ENCODE data around the gene PRKAG2.

PRKAG2 gene

GRCh38 chr7:151761231-151761630 is 115.7 kb downstream of the PRKAG2 start:
- Histone ChIP-seq H3K27ac (no peak overlapping the region), H4K20me1 (ENCODE audit: insufficient read depth) (no peaks in the 10 kb centered on the region), H3K4me2 (no peak overlapping the region), H3K4me1 (ENCODE audit: low read depth, poor library complexity, severe bottlenecking) (no peaks in the 10 kb centered on the region), H3K79me2 (ENCODE audit: insufficient read depth, low read depth) (no peaks in the 10 kb centered on the region), H3K27me3 (ENCODE audit: insufficient read depth, low read depth) (no peaks in the 10 kb centered on the region), H3K4me3 (IDR thresholded peaks at IDR 0.05; ENCODE audit: insufficient read depth, low read depth, low read length) (no peak overlapping the region), H3K36me3 (ENCODE audit: insufficient read depth) (no peaks in the 10 kb centered on the region), H3K9ac (no peak overlapping the region), H2AFZ (ENCODE audit: low read depth) (no peak overlapping the region)
- TF ChIP-seq, protein P1, sequence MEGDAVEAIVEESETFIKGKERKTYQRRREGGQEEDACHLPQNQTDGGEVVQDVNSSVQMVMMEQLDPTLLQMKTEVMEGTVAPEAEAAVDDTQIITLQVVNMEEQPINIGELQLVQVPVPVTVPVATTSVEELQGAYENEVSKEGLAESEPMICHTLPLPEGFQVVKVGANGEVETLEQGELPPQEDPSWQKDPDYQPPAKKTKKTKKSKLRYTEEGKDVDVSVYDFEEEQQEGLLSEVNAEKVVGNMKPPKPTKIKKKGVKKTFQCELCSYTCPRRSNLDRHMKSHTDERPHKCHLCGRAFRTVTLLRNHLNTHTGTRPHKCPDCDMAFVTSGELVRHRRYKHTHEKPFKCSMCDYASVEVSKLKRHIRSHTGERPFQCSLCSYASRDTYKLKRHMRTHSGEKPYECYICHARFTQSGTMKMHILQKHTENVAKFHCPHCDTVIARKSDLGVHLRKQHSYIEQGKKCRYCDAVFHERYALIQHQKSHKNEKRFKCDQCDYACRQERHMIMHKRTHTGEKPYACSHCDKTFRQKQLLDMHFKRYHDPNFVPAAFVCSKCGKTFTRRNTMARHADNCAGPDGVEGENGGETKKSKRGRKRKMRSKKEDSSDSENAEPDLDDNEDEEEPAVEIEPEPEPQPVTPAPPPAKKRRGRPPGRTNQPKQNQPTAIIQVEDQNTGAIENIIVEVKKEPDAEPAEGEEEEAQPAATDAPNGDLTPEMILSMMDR (conservative IDR thresholded peaks at IDR 0.05; ENCODE audit: low read depth, low read length): no peak

DNA sequence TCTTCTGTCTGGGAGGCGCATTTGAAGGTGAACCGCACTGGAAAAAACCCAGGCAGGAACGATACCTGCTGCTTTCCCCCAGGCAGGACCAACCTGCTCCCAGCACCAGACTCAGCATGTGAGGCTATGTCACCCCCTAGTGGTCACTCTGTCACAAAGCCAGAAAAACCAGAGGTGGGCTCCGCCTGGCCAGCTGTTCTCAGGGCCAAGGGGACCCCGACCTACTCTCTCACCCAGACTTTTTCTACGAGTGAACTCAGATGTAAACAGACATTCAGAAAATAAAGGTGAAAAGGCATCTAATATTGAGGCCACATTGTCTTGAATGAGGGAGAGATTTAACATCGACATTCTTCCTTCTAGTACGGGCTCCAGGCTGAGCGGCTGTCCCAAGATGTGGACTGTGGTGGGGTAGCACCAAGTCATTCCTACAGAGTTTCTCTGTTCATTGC is 117.3 kb downstream of the PRKAG2 start:
- Histone ChIP-seq H3K4me1 (ENCODE audit: low read depth, poor library complexity, severe bottlenecking) (no peaks in the 10 kb centered on the region), H3K27ac (no peak overlapping the region), H3K9ac (no peak overlapping the region), H2AFZ (ENCODE audit: low read depth) (no peak overlapping the region), H3K79me2 (ENCODE audit: insufficient read depth, low read depth) (no peaks in the 10 kb centered on the region), H3K4me2 (no peak overlapping the region), H3K4me3 (IDR thresholded peaks at IDR 0.05; ENCODE audit: insufficient read depth, low read depth, low read length) (no peak overlapping the region), H3K36me3 (ENCODE audit: insufficient read depth) (no peaks in the 10 kb centered on the region), H3K27me3 (ENCODE audit: insufficient read depth, low read depth) (no peaks in the 10 kb centered on the region), H4K20me1 (ENCODE audit: insufficient read depth) (no peaks in the 10 kb centered on the region)
- TF ChIP-seq, protein P1 (conservative IDR thresholded peaks at IDR 0.05; ENCODE audit: low read depth, low read length): peak; percentile 100

DNA sequence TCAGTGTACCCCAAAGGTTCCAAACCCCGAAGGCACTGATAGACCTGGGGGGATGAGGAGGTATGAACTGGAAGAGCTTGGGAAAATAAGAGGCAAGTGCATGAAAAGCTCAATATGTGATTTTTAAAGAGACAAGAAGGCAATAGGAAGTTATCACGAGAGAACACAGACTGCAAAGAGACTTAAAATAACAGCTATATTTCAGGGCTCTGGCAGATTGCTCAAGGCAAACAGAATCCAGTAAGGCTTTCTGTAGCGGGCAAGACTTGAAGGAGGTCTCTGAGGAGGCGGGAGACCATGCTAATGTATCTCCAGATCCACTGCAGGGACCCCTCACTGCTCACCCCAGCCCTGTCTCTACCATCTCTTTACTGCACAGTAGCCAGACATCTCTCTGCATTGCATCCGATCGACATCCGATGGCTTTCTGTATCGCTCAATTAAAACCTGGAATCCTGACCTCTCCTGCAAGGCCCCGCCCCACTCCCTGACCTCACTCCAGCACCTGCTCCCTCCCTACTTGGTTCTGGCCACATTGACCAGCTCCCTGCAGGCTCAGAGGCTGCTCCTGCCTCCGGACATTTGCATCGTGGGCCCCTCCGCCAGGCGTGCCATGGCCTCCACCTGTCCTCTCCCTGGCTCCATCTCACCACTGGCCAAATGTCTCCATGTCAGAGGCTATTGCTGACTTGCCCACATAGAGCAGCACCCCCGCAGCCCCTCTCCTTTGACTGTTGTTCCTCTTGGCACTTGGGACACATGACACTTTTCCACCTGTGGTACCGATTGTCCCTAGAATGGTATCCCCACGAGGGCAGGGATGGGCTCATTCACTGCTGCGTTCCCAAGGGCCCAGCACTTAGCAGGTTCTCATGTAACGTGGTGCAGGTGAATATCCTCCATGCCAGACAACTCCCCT is 118.0 kb downstream of the PRKAG2 start:
- Histone ChIP-seq H3K27me3 (ENCODE audit: insufficient read depth, low read depth) (no peaks in the 10 kb centered on the region), H3K4me2 (no peak overlapping the region), H3K4me1 (ENCODE audit: low read depth, poor library complexity, severe bottlenecking) (no peaks in the 10 kb centered on the region), H2AFZ (ENCODE audit: low read depth) (no peak overlapping the region), H4K20me1 (ENCODE audit: insufficient read depth) (no peaks in the 10 kb centered on the region), H3K79me2 (ENCODE audit: insufficient read depth, low read depth) (no peaks in the 10 kb centered on the region), H3K27ac (no peak overlapping the region), H3K36me3 (ENCODE audit: insufficient read depth) (no peaks in the 10 kb centered on the region), H3K9ac (no peak overlapping the region), H3K4me3 (IDR thresholded peaks at IDR 0.05; ENCODE audit: insufficient read depth, low read depth, low read length) (no peak overlapping the region)
- TF ChIP-seq, protein P1 (conservative IDR thresholded peaks at IDR 0.05; ENCODE audit: low read depth, low read length): no peak

GRCh38 chr7:151757274-151757673 is 119.6 kb downstream of the PRKAG2 start:
- no peaks in the 10 kb centered on the region for H3K36me3 ChIP-seq (ENCODE audit: insufficient read depth)
- H4K20me1 ChIP-seq (ENCODE audit: insufficient read depth): no peaks in the 10 kb centered on the region
- no peaks in the 10 kb centered on the region for H3K4me1 ChIP-seq (ENCODE audit: low read depth, poor library complexity, severe bottlenecking)
- TF ChIP-seq, protein P1 (conservative IDR thresholded peaks at IDR 0.05; ENCODE audit: low read depth, low read length): no peak
- no peak overlapping the region for H3K9ac ChIP-seq
- H2AFZ ChIP-seq (ENCODE audit: low read depth): no peak overlapping the region
- H3K4me3 ChIP-seq (IDR thresholded peaks at IDR 0.05; ENCODE audit: insufficient read depth, low read depth, low read length): no peak overlapping the region
- no peak overlapping the region for H3K4me2 ChIP-seq
- H3K79me2 ChIP-seq (ENCODE audit: insufficient read depth, low read depth): no peaks in the 10 kb centered on the region
- no peak overlapping the region for H3K27ac ChIP-seq
- no peaks in the 10 kb centered on the region for H3K27me3 ChIP-seq (ENCODE audit: insufficient read depth, low read depth)
